Frontal cortex (tissue), 4 donors: Measurements from ENCODE around the gene CAST. TPM values are rescaled to one million over a fixed set of nuclear protein-coding genes. Genes with fewer than 3 reads are reported as not detected.
"Not testable (repeated sequence)": the region's sequence is repeated elsewhere in the genome, so short reads cannot be mapped to it uniquely, and the experiment has no call there.

Experiments
- DNase-seq, 2 donors: peaks; one replicate each; pipeline ENCODE4 v3.0.0; 2012; ENCODE audit warnings: low spot score in 2 of 2
- FAIRE-seq: peaks from 2 replicates; lab custom pipeline; 2012; peaks lifted over from hg19 to GRCh38; lab: Jason Lieb, UNC
- total RNA-seq: library from RNA; depleted of rRNA; stranded (reverse); fragments of >200 nt; gene quantifications from one replicate; pipeline ENCODE4 v1.2.3, GENCODE V29; 2014
- donor health status: control.
- donor health status: control.
- donor health status: control.

CAST gene
- total RNA-seq, 1 donor from 2014 or later, result 9.4 TPM

DNA sequence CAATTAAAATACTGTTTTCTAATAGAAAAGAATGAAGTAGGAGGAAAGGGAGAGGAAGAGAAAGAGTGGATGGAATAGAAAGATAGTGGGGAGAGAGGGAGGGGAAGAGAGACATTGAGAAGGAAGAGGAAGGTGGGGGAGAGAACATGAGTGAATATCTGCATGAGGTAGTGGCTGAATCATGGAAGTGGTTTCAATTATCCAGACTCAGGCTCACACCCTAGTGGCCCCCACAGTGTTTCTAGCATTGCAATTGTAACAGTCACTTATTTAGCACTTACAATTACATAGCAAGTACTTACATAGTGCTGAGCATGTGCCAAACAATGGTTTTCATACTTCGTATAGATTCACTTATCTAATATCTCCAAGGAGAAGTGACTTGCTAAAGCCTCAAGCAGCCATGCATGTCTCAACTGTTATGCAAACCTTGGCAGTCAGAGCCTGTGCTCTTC lies 72.7 kb downstream of the CAST start:
- FAIRE-seq (no peak), DNase-seq (no peak)

DNA sequence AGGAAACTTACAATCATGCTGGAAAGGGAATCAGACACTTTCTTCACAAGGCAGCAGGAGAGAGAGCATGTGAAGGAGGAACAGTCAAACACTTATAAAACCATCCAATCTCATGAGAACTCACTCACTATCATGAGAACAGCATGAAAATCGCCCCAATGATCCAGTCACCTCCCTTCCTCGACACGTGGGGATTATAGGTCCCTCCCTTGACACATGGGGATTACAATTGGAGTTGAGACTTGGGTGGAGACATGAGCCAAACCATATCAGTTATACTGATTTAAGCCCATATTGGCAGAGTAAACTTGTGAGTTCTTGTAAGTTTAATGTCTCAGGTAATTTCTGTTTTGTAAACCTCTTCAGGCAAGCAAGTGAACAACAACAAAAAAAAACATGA lies 74.8 kb downstream of the CAST start:
- DNase-seq, result no peak
- no peak for FAIRE-seq

DNA sequence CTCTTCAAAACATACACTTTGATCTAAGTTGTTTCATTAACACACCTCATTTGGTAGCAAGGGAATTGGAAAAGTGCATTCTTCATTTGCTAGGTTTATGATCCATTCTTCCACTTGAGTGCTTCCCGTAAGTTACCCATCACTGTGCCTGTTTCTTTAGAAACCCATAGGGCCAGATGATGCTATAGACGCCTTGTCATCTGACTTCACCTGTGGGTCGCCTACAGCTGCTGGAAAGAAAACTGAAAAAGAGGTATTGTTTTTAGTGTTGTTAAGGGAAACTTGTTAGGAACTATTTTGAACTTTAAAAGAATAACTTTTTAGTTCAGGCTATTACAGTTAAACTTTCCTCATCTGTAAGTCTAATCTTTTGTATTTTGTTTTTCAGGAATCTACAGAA lies 78.9 kb downstream of the CAST start:
- no peak for FAIRE-seq
- no peak for DNase-seq

DNA sequence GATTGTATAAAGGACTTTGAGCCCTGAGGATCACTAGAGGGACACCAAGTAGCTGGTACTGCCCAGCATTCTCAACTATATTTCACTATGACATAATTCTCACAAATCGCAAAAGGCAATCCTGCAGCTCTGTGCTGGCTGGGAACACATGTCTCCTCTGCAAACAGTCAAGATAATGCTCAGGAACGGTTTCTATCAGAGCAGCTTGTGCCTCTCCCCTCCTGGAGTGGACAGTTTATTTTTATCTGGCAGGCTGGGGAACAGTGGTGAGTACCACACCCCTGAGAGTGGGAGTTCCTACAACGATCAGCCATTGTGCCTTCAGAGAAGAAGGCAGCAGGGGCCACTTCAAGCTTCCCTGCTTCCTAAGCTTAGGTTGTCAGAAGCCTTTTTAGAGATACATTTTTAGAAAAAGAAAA lies 79.7 kb downstream of the CAST start:
- FAIRE-seq, result no peak
- no peak for DNase-seq

DNA sequence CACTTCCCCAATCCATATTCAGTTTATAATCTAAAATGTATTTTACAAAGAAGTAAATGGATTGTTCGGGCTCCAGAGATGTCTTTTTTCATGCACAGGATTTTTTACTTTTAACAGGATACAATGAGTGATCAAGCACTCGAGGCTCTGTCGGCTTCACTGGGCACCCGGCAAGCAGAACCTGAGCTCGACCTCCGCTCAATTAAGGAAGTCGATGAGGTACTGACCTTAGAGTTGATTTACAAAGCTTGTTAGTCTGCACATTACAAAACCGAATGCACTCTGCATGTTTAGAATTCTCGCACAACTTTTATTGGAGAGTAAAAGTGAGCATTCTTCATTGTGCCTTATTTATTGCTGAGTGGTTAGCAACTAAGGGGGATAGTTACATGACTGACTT lies 80.4 kb downstream of the CAST start:
- FAIRE-seq, result no peak

DNA sequence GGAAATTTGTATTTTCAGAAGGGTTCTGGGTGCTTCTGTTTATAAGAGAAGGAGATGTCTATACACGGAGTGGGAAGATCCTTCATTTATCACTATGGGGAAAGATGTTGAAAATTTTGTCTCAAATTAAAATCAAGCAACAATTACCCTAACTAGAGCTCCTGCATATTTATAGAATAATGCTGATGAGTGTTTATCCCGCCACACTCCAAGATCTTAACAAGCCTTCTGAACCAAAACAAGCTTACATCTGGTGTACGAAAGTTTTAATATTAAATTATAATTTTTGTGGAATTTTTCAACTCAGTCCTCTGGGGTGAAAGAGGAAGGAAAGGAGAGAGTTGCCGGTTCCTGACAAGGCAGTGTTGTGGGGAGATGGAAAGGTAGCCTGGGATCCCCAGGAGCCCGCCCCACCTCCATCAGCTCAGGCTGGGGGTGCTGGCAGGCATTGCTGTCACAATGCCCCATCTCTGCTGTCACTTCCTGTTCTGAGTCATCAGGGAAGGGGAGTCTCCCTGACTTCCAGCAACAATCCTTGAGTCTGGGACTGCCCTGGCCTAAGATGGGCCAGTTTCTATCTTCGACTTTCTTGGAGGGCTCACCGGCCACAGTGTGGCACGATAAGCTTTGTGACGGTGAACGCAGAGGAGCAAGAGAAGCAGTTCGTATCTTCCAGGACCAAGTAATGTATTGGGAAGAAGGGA lies 81.0 kb downstream of the CAST start:
- DNase-seq (no peak), FAIRE-seq (no peak)

More for the DNA sequence above, 80.4 kb downstream of the CAST start:
- no peak for DNase-seq

DNA sequence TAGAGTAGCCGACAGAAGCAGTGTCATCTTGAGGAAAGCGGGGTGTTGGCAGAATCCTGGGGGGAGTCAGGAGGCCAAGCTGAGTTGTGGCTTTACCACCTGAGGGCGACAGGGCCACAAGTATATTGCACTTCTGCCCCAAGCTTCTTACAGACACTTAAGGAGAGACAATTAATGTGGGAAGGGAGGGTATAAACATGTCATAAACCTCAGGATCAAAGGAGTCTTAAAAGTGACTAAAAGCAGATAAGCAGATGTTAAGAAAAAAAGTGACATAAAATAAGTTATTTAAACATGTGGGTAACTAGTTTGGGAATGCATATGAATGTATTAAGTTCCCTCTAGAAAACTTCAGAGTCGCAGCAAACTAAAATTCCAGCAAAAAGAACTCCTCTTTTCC lies 81.6 kb downstream of the CAST start:
- no peak for DNase-seq
- no peak for FAIRE-seq

DNA sequence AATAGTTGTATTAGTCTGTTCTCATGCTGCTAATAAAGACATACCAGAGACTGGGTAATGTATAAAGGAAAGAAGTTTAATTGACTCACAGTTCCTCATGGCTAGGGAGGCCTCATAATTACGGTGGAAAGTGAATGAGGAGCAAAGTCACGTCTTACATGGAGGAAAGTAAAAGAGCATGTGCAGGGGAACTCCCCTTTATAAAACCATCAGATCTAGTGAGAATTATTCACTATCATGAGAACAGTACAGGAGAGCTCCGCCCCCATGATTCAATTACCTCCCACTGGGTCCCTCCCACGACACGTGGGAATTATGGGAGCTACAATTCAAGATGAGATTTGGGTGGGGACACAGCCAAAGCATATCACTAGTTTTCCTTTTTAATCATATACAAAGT lies 82.0 kb downstream of the CAST start:
- DNase-seq, FAIRE-seq: not testable (repeated sequence)

DNA sequence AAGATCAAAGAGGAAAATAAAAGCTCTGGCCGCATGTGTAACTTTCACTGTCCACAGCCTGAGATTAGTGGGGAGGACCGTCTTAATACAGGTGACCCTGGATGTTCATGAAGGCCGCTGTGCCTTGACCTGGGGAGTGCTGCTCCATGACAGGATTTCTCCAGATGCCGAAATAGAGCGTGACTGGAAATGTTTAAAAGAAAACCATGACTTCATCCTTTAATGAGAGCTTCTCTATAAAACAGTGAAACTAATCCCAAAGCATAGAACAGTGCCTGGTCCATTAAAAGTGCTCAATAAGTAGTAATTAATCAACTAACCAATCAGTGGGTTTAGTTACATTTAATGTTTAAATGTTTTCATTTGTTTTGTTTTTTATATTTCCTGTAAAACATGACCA lies 82.8 kb downstream of the CAST start:
- FAIRE-seq (no peak), DNase-seq (no peak)

DNA sequence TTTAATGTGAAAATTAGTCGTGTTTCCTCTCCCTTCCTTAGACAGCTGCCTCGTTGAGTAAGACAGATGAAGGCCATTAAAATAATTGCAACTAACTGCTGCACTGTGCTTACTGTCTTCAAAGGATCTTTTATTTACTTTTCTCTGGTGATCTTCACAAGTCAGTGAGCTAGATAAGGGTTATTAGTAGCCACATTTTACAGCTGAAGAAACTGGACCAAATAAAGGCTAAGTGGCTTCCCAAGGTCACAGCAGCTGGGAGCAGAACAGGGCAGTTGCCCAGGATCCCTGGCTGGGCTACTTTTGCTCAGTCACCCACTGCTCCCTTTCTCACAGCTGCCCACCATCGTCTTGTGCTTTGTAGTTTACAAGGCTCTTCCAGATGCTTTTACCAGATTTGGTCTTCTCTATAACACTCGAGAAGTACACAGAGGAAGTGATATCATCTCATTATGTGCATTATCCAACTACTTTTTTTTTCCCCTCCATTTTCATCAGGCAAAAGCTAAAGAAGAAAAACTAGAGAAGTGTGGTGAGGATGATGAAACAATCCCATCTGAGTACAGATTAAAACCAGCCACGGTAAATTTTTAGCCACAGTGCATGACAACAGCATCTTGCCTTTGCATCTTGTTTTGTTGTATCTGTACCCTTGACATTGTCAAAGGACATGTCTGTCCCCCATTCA lies 83.8 kb downstream of the CAST start:
- DNase-seq, result no peak
- no peak for FAIRE-seq

DNA sequence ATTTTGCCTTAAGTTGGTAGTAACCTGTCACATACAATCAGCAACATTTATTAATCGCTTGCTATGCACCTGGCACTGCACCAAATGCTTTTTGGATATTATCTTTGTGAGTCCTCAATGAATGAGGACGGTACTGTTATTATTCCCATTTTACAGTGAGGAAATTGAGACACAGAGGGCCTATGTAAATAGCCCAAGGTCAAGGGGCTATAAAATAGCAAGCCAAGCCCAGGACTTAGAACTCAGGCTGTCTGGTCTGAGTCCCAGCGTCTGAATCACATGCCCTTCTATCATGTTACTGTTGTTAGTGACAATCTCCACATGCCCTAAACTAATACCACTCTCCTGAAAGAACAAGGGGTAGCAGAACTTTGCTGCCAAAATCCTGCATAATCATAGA lies 85.5 kb downstream of the CAST start:
- no peak for DNase-seq
- no peak for FAIRE-seq

DNA sequence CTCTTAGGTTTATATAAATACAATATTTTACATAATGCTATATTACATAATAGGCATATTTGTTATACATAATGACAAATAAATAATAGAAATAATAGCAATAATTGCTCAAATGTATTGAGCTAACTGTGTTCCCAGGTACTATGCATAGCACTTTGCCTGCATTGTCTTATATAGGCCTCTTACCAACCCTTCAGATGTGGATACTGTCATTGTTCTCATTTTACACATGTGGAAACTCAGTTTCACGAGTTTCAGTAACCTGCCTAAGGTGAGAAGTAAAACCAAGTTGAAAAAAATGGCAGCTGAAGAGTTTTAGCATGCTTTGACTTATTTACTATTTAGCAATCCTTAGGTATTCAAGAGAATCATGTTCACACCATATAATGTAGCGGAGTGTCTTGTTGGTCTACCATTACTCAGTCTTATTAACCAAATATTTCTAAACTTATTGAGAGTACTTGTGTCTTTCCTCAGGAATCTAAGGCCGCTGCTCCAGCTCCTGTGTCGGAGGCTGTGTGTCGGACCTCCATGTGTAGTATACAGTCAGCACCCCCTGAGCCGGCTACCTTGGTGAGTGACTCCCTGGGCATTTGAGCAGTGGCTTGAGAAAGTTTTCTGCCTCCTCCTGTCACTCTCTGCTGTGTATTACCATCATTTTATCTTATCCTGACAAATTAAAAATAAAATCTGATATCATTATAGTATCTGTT lies 88.1 kb downstream of the CAST start:
- FAIRE-seq, result no peak
- DNase-seq, result no peak

DNA sequence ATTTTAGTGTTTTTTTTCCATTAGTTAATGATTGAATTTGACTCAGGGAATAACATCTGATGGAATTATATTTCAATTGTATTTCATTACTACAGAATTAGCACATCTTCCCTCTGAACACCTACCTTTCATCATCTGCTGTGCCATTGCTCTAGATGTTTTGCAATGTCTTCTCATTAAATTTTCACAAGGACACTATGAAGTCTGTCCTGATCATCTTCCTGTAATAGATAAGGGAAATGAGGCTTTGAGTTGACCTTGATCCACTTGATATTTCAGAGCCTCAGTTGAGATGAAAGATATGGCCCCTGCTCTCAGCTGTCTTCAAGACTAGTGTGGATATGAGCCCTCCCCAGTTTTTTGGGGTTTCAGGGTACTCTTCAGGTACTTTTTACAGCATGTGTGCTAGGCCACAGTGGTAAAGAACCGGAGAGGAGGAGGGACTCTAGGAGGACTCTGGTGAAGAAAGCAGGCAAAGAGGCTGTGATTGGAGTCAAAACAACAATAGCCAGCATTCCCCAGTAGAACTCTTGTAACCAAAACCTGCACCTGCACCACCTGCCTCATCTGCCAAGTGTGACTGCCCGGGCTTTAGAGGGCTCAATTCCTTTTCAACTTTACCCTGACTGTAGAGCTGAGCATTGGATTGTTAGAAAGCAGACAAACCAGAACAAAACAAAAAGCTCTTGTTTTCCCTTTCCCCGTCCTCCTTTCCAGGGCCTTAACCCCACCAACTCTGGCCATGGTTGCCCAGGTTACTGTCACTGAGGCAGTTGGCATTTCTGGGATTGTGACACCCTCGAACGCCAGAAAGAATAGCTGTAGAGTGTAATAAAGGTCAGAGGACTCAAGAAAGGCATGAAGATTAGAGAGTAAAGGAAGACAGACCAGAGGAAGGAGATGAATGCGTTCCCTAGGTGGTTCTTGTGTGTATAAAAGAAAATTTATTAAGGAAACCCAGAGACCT lies 89.3 kb downstream of the CAST start:
- no peak for FAIRE-seq
- no peak for DNase-seq

DNA sequence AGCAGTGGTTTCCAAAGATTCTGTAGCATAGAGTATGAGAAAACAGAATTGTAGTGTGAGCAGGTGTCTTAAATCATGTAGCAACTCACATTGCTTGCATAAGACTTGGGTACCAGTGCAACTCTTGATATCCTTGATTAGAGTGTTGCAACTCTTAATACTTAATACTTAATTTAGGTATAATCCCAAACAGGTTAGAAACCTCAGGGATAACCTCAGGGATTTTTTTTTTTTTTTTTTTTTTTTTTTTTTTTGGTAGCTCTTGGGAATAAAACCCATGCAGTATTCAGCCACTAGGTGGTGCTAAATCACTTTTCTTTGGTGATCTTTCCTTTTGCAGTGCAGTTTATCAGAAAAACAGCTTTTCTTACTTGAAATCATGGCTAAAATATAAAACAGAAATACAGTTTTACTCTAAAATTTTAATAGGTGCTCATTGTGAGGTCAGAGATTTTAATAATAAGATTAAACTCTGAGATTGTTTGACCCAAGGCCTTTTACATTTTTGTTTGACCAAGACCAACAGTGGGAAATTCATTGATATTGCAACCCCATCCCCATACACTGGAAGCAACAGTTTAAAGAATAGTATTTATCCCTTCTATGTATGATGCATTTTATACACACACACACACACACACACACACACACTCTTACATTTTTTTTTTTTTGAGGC lies 90.3 kb downstream of the CAST start:
- DNase-seq, result peak; percentile 10 to 19
- FAIRE-seq, result peak; percentile 97

DNA sequence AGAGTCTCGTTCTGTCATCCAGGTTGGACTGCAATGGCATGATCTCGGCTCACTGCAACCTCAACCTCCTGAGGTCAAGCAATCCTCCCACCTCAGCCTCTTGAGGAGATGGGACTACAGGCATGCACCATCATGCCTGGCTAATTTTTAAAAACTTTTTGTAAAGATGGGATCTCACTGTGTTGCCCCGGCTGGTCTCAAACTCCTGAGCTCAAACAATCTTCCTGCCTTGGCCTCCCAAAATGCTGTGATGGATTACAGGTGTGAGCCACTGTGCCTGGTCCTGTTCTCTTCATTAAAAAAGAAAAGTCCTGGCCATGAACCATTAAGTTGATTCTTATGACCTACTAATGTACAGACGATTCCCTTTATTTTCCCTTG lies 90.8 kb downstream of the CAST start:
- FAIRE-seq (no peak), DNase-seq (no peak)

DNA sequence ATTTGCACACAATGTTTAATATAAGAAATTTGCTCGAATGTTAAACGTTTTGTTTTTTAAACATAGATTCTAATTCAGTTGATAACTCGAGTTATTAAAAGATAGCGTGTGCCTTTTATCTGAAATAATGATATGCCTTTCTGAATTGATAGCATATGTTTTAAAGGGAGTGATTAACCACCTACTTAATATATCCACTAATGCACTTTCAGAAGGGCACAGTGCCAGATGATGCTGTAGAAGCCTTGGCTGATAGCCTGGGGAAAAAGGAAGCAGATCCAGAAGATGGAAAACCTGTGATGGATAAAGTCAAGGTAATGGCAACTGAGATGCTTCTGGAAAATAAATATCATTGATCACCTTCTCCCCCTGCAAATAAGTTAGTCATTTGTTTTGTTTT lies 91.7 kb downstream of the CAST start:
- DNase-seq (no peak), FAIRE-seq (no peak)

DNA sequence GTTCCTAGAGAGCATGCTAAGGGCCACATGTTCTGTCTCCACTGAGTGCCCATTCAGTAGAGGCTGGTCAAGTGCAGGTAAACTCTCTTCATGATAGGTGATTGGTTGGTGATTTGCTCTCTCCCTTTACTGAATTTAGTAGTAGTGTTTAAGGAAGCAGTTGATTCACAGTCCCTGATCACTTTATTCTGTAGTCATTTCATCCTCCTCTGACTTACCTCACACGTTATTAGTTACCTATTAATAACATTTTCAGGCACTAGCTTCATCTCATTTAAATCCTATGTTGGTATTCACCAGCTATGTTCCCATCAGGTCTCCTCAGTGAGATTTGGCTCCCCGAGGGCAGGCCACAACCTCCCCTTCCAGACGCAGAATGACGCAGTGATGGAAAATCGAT lies 93.7 kb downstream of the CAST start:
- FAIRE-seq (no peak), DNase-seq (no peak)

DNA sequence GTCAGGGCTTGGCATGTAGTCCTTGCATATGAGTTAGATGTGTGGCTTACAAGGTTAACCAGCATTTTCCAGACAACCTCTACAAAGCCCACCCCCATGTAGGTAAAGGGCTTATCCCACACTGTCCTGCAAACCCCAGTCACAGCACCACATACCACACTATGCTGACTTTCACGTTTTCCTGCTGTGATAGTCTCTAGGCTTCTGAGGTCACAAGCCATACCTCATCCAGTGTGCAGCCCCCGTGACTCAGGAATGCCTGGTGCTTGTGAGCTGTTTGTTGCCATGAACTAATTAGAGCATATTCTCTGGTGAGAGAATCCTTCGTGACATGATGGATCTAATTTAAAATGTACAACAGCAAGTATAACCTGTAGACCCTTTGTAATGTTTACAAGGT lies 94.8 kb downstream of the CAST start:
- FAIRE-seq (no peak), DNase-seq (no peak)

DNA sequence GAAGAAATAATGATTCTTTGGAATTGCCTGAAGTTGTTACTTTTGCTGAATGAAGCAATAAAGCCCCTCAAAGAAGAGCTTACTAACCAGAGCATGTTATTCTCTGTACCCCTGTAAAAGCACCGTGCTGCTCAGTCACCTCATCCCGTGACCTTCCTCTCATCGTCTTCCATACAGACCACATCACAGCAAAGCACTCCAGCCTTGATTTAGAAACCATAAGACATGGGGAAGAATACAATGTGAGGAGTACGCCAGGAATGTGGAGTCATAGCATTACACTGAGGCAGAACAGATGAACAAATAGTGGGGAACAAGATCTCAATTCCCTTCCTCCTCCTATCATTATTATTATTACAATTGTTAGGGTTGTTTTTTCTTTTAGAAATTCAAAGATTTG lies 96.4 kb downstream of the CAST start:
- FAIRE-seq (no peak), DNase-seq (no peak)
